ENCODE results near the gene SNX10. TPM values are rescaled to one million over a fixed set of nuclear protein-coding genes. Genes with fewer than 3 reads are reported as not detected.

Gene SNX10
- polyA plus RNA-seq, 1 experiment = not detected

GRCh38 chr7:26376175-26376917, 84.7 kb downstream of the SNX10 start:
- Histone ChIP-seq H3K27ac (ENCODE audit: low read depth, low read length) (no peak overlapping the region), H3K27me3 (ENCODE audit: control insufficient read depth, insufficient read depth, low read length) (peaks cover 32% of the 10 kb centered on the region), H3K9me3 (ENCODE audit: control insufficient read depth, insufficient read depth, low read length) (peaks cover 3% of the 10 kb centered on the region; the same call in 1 of the 2 replicates), H3K4me3 (ENCODE audit: low read depth, low read length) (no peak overlapping the region)
- no peak for TF ChIP-seq CTCF (IDR thresholded peaks at IDR 0.05; ENCODE audit: low read depth, low read length)
- ChIA-PET POLR2A (no interaction called here), CTCF (interaction anchor here (0.6 to 8.2 kb wide), 7 partner anchors 11 to 521 kb away, joined by 3 to 179 read pairs (median 4); no protein-coding TSS in a partner anchor)
- DNase-seq (ENCODE audit: low read depth, low spot score) = no peak

DNA sequence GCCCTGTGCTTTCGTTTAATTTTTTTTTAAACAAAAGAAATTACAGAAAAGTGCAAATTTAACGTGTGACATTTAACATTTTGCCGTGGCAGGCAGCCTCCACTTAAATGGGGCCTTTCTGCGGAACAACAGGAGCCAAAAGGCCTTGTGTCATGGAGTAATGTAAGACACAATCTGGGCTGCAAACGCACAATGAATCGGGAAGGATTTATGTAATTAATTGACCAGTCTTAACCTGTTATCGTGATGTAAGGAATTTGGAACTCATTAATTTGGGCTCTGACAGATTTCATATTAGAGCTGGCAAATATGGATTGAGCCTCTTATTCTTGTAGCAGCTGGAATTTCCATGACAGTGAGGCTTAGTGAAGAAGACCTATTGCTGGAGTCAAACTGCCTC, 86.4 kb downstream of the SNX10 start:
- no peak for DNase-seq (ENCODE audit: low read depth, low spot score)
- TF ChIP-seq CTCF (IDR thresholded peaks at IDR 0.05; ENCODE audit: low read depth, low read length) = no peak
- peaks cover 32% of the 10 kb centered on the region for H3K27me3 ChIP-seq (ENCODE audit: control insufficient read depth, insufficient read depth, low read length)
- no peak overlapping the region for H3K4me3 ChIP-seq (ENCODE audit: low read depth, low read length)
- ChIA-PET POLR2A (no interaction called here), CTCF (interaction anchor here (2.6 kb wide), 1 partner anchor 9 kb away, joined by 21 read pairs; no protein-coding TSS in a partner anchor)
- peaks cover 3% of the 10 kb centered on the region; the same call in 1 of the 2 replicates for H3K9me3 ChIP-seq (ENCODE audit: control insufficient read depth, insufficient read depth, low read length)
- H3K27ac ChIP-seq (ENCODE audit: low read depth, low read length) = no peak overlapping the region

- CTCF ChIA-PET = interaction anchor here (2.0 to 2.6 kb wide), 2 partner anchors 10 to 15 kb away, joined by 8 to 21 read pairs; no protein-coding TSS in a partner anchor
Observed at GRCh38 chr7:26379711-26380110, 88.0 kb downstream of the SNX10 start.

GRCh38 chr7:26381476-26382353, 90.1 kb downstream of the SNX10 start:
- Histone ChIP-seq H3K9me3 (ENCODE audit: control insufficient read depth, insufficient read depth, low read length) (peaks cover 3% of the 10 kb centered on the region; the same call in 1 of the 2 replicates), H3K27ac (ENCODE audit: low read depth, low read length) (no peak overlapping the region), H3K27me3 (ENCODE audit: control insufficient read depth, insufficient read depth, low read length) (peaks cover 21% of the 10 kb centered on the region), H3K4me3 (ENCODE audit: low read depth, low read length) (no peak overlapping the region)
- CTCF ChIA-PET = interaction anchor here (0.6 to 3.9 kb wide), 3 partner anchors 9 to 1557 kb away, joined by 3 to 17 read pairs (median 7); no protein-coding TSS in a partner anchor
- POLR2A ChIA-PET = no interaction called here
- no peak for DNase-seq (ENCODE audit: low read depth, low spot score)
- TF ChIP-seq CTCF (IDR thresholded peaks at IDR 0.05; ENCODE audit: low read depth, low read length) = no peak

More at GRCh38 chr7:26379711-26380110, 88.0 kb downstream of the SNX10 start:
- peaks cover 3% of the 10 kb centered on the region; the same call in 1 of the 2 replicates for H3K9me3 ChIP-seq (ENCODE audit: control insufficient read depth, insufficient read depth, low read length)
- H3K27ac ChIP-seq (ENCODE audit: low read depth, low read length) = no peak overlapping the region
- POLR2A ChIA-PET = no interaction called here
- no peak overlapping the region for H3K4me3 ChIP-seq (ENCODE audit: low read depth, low read length)
- peaks cover 32% of the 10 kb centered on the region for H3K27me3 ChIP-seq (ENCODE audit: control insufficient read depth, insufficient read depth, low read length)
- DNase-seq (ENCODE audit: low read depth, low spot score) = no peak
- TF ChIP-seq CTCF (IDR thresholded peaks at IDR 0.05; ENCODE audit: low read depth, low read length) = no peak
